HG03442 (cell line): ENCODE results near the gene EFCAB9.
"Not testable (repeated sequence)": the region's sequence is repeated elsewhere in the genome, so short reads cannot be mapped to it uniquely, and the experiment has no call there.

ENCODE experiments used
- ATAC-seq: cut with Tn5 transposase; IDR thresholded peaks from one replicate; pipeline ENCODE4 v1.9.1; 2021; ENCODE audit warnings: mild to moderate bottlenecking, moderate library complexity; ENCODE audit not compliant: unreplicated experiment

EFCAB9 gene

GRCh38 chr5:172187118-172188032 is 6.6 kb upstream of the EFCAB9 start:
- ATAC-seq = peak; percentile 18

DNA sequence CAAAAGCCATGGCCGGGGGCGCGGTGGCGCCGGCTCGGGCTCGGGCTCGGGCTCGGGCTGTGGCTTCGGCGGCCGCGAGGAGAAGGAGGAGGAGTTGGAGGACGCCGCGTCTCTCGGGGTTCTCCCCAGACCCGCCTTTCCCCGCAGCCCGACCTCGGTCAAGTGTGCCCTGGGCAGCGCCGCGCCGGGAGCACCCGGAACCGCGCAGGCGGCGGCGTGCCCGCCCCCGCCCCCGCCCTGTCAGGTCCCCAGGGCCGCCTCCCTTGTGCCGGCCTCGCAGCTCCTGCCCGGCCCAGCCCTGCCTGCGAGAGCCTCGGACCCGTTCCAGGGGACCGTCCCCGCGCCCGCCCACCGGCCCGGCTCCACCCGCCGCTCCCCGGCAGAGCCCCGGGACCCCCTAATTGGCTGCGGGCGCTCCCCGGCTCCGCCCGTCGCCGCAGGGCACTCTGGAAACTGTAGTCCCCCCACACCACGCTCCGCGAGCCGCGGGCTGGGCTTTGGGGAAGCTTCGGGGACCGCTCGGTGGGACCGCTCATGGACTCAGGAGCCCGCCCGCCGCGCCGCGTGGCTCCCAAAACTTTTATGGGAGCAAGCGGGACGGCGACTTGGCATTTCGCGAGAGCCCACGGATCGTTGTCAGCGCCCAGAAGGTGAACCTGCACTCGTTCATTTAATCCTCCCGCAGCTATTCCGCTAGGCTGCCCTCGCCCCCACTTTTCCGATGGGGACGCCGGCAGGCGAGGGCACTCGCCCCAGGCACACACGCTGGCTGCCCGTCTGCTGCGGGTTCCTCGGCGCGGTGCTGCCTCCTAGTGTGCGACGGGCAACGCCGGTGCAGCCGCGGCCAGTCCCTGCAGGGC is 5.7 kb upstream of the EFCAB9 start, which contains the start of gene STK10:
STK10 (minus strand) TSS at position 192 of the 860 bp plus-strand sequence; CDS start at position 10, 182 bp downstream.
- ATAC-seq = peak; percentile 70

GRCh38 chr5:172188893-172189692 is 4.9 kb upstream of the EFCAB9 start:
- ATAC-seq = no peak

- ATAC-seq = no peak
These were observed 4.2 kb upstream of the EFCAB9 start for GRCh38 chr5:172189693-172190296.

- no peak for ATAC-seq
These were observed 1.2 kb downstream of the EFCAB9 start for GRCh38 chr5:172194985-172195774.

DNA sequence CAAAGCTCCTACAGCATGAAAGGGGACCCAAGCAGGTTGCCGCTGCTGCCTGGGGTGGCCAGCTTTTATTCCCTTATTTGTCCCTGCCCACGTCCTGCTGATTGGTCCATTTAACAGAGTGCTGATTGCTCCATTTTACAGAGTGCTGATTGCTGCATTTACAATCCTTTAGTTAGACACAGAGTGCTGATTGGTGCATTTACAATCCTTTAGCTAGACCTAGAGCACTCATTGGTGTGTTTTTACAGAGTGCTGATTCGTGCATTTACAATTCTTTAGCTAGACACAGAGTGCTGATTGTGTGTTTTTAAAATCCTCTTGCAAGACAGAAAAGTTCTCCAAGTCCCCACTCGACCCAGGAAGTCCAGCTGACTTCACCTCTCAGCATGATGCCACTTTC is 3.8 kb downstream of the EFCAB9 start:
- ATAC-seq = not testable (repeated sequence)

- no peak for ATAC-seq
These were observed 5.5 kb downstream of the EFCAB9 start for GRCh38 chr5:172199446-172199845.

GRCh38 chr5:172200476-172200875 is 6.5 kb downstream of the EFCAB9 start:
- no peak for ATAC-seq

DNA sequence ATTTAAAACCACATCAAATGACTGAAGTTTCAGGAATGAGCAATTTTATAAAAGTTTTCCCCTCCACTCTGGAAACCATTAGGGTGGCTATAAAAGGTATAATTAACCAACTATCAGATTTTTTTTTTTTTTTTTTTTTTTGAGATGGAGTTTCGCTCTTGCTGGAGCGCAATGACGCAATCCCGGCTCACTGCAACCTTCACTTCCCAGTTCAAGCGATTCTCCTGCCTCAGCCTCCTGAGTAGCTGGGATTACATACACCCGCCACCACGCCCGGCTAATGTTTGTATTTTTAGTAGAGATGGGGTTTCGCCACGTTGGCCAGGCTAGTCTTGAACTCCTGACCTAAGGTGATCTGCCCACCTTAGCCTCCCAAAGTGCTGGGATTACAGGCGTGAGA is 12.0 kb downstream of the EFCAB9 start:
- not testable (repeated sequence) for ATAC-seq

DNA sequence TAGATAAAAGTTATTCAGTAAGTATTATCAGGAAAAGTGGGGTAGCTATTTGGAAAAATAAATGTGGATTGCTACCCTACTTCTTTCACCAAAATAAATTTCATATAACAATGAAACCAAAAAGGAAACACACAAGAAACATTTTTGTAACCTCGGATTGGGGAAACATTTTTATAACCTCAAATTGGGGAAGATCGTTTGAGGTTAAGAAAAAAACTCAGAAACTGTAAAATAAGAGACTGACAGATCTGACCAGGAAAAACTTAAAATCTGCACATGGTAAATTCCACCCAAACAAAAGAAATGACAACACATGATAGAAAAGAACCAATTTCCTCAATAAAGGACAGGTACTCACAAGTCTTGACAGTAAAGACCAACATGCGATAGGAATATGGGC is 13.5 kb downstream of the EFCAB9 start:
- ATAC-seq = no peak

DNA sequence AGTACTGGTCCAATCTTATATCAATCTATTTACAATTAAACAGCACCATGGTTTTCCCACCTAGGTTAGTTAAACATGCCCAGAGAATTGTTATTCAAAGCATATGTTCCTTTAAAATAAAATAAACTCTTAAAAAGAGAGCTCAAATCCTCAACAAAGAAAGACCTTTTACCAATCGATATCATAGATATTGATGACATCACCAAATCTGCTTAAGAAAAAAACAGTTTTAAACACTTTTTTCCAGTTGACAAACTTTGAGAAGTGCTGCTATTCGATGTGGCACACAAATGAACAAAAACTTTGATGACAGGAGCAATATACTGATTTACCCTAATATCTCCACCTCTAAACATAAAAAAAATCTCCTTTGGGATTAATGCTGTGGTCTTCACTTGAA is 15.7 kb downstream of the EFCAB9 start:
- no peak for ATAC-seq

GRCh38 chr5:172211676-172212075 is 17.7 kb downstream of the EFCAB9 start:
- no peak for ATAC-seq

DNA sequence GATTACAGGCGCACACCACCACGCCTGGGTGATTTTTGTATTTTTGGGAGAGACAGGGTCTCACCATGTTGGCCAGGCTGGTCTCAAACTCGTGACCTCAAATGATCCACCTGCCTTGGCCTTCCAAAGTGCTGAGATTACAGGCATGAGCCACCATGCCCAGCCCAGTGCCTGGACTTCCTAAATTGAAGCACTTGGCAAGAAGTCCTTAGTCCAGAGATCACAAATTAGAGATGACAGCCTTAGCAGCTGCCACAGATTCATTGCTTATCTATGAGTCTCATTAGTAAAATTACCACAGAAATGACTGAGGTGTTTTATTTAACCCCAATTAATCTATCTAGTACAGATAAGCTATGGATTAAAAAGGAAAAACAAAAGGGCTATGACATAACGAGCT is 19.2 kb downstream of the EFCAB9 start:
- no peak for ATAC-seq

GRCh38 chr5:172216345-172216744 is 22.4 kb downstream of the EFCAB9 start:
- no peak for ATAC-seq

- no peak for ATAC-seq
These were observed 25.3 kb downstream of the EFCAB9 start for GRCh38 chr5:172219296-172219695.

DNA sequence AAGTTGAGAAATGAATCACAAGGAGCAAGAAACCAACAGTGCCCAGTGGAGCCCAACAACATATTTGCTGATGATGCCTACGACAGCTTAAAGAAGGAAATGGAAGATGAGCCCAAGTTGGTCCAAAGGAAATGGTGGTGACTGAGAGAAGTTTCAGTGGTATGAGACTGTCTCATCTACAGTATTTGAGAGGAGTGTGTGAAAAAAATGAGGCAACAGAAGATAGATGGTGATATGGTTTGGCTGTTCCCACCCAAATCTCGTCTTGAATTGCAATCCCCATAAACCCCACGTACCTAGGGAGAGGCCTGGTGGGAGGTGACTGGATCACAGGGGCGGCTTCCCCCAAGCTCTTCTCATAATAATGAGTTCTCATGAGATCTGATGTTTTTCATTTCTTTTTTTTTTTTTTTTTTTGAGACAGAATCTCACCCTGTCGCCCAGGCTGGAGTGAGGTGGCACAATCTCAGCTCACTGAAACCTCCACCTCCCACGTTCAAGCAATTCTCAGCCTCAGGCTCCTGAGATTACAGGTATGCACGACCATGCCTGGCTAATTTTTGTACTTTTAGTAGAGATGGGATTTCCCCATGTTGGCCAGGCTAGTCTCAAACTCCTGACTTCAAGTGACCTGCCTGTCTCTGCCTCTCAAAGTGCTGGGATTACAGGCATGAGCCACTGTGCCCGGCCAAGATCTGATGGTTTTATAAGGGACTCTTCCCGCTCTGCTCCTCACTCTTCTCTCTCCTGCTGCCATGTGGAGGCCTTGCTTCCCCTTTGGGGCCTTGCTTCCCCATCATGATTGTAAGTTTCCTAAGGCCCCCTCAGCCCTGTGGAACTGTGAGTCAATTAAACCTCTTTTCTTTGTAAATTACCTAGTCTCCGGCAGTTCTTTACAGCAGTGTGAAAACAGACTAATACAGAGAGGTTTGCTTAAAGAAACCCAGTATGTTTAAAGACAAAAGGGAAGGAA is 30.2 kb downstream of the EFCAB9 start:
- peak; percentile 79 for ATAC-seq

DNA sequence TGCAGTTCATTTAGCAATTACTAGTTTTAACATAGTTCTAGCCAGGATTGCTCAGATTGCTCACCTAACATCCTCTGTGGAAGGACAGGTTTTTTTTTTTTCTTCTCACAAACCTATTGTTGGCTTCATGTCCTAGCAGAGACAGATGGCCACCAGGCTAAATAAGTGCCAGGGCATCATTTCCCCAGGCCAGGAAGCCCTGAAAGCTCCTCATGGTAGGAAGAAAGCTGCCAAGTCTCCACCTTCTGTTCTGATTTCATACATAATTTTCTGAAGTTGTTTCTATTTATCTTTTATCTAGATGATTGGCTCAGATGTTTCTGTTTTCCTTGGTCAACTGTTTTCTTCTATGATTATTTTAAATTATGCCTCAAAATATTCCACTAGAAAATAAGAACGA is 31.0 kb downstream of the EFCAB9 start:
- ATAC-seq = peak; percentile 20

GRCh38 chr5:172229904-172230303 is 35.9 kb downstream of the EFCAB9 start:
- no peak for ATAC-seq
